Neural crest cell (in vitro differentiated cells): ENCODE data around the gene FRS3. TPM values are rescaled to one million over a fixed set of nuclear protein-coding genes. Genes with fewer than 3 reads are reported as not detected.

ENCODE experiments used
- DNase-seq: peaks from one replicate; pipeline ENCODE4 v3.0.0; 2021; ENCODE audit warnings: low read depth, mixed read lengths, low spot score
- H3K27ac Mint-ChIP-seq: one replicate; pipeline ENCODE4 v1.8.0; 2021; ENCODE audit warnings: mild to moderate bottlenecking, mixed read lengths; ENCODE audit not compliant: unreplicated experiment
- H3K27me3 Mint-ChIP-seq: 2 replicates; pipeline ENCODE4 v1.8.0; 2021; ENCODE audit warnings: low read depth, mild to moderate bottlenecking, mixed read lengths
- H3K36me3 Mint-ChIP-seq: 2 replicates; pipeline ENCODE4 v1.8.0; 2021; ENCODE audit warnings: low read depth, mild to moderate bottlenecking, mixed read lengths
- H3K4me1 Mint-ChIP-seq: 2 replicates; pipeline ENCODE4 v1.8.0; 2021; ENCODE audit warnings: mixed read lengths
- H3K4me3 Mint-ChIP-seq: one replicate; pipeline ENCODE4 v1.8.0; 2021; ENCODE audit warnings: mild to moderate bottlenecking, mixed read lengths
- H3K9me3 Mint-ChIP-seq: 2 replicates; pipeline ENCODE4 v1.8.0; 2021; ENCODE audit warnings: mixed read lengths
- CTCF ChIP-seq: fragments of 200-600 bp; sonication (generic); conservative IDR thresholded peaks from 2 replicates; pipeline ENCODE4 v1.5.0; 2021; ENCODE audit warnings: antibody characterized with exemption, mild to moderate bottlenecking
- total RNA-seq: library from RNA; stranded (reverse); gene quantifications from 2 replicates; pipeline ENCODE4 v1.2.1, GENCODE V29; 2021

Gene FRS3
- total RNA-seq, 1 donor from 2014 or later, result 7.1 TPM

GRCh38 chr6:41790045-41790444 lies 10.3 kb upstream of the FRS3 start:
- no peaks in the 10 kb centered on the region for H3K9me3 Mint-ChIP-seq
- H3K27ac Mint-ChIP-seq, result no peak overlapping the region
- DNase-seq, result no peak
- TF ChIP-seq CTCF, result no peak
- peaks cover 20% of the 10 kb centered on the region for H3K4me1 Mint-ChIP-seq
- H3K27me3 Mint-ChIP-seq, result peaks cover 7% of the 10 kb centered on the region
- peak overlapping the region; percentile 81 for H3K4me3 Mint-ChIP-seq
- peaks cover 8% of the 10 kb centered on the region for H3K36me3 Mint-ChIP-seq

GRCh38 chr6:41789390-41789724 lies 9.7 kb upstream of the FRS3 start:
- no peak for TF ChIP-seq CTCF
- no peak overlapping the region for H3K27ac Mint-ChIP-seq
- no peak for DNase-seq
- H3K36me3 Mint-ChIP-seq, result peaks cover 8% of the 10 kb centered on the region
- H3K9me3 Mint-ChIP-seq, result no peaks in the 10 kb centered on the region
- H3K27me3 Mint-ChIP-seq, result peaks cover 7% of the 10 kb centered on the region
- peak overlapping the region; percentile 88 for H3K4me3 Mint-ChIP-seq
- peaks cover 20% of the 10 kb centered on the region for H3K4me1 Mint-ChIP-seq

GRCh38 chr6:41787219-41787917 lies 7.7 kb upstream of the FRS3 start, which contains the start of gene TOMM6:
TSS of gene TOMM6 (plus strand) at chr6:41787694. CDS start at chr6:41787698, 4 bp downstream.
- Mint-ChIP-seq H3K27ac (peak within 1 kb of the TSS; percentile 99), H3K27me3 (peaks cover 7% of the 10 kb centered on the region), H3K4me3 (peak within 1 kb of the TSS; percentile 99), H3K36me3 (peaks cover 8% of the 10 kb centered on the region), H3K9me3 (no peaks in the 10 kb centered on the region), H3K4me1 (peaks cover 20% of the 10 kb centered on the region)
- TF ChIP-seq CTCF, result peak; percentile 93
- peak; percentile 97 for DNase-seq

- DNase-seq, result peak; percentile 92
- H3K4me1 Mint-ChIP-seq, result peaks cover 22% of the 10 kb centered on the region
- H3K9me3 Mint-ChIP-seq, result no peaks in the 10 kb centered on the region
- H3K4me3 Mint-ChIP-seq, result peak overlapping the region; percentile 99
- peaks cover 8% of the 10 kb centered on the region for H3K36me3 Mint-ChIP-seq
- peak overlapping the region; percentile 99 for H3K27ac Mint-ChIP-seq
- H3K27me3 Mint-ChIP-seq, result peaks cover 7% of the 10 kb centered on the region
- peak; percentile 78 for TF ChIP-seq CTCF
Measured at GRCh38 chr6:41786451-41787218, 6.9 kb upstream of the FRS3 start.

GRCh38 chr6:41785689-41786450 lies 6.2 kb upstream of the FRS3 start:
- Mint-ChIP-seq H3K4me3 (peak overlapping the region; percentile 85), H3K9me3 (no peaks in the 10 kb centered on the region), H3K4me1 (peaks cover 30% of the 10 kb centered on the region), H3K36me3 (peaks cover 8% of the 10 kb centered on the region), H3K27me3 (peaks cover 12% of the 10 kb centered on the region), H3K27ac (no peak overlapping the region)
- DNase-seq, result no peak
- no peak for TF ChIP-seq CTCF
